H1 (cell line): ENCODE measurements around the gene DHDH.

Source experiments
- CHD2 ChIP-seq: IDR thresholded peaks from 2 replicates; pipeline ENCODE4 v1.6.1; 2012; ENCODE audit warnings: low read length, improper control_type of control experiment
- CREB1 ChIP-seq: IDR thresholded peaks from 2 replicates; pipeline ENCODE4 v1.6.1; 2012; ENCODE audit warnings: inconsistent platforms
- CTCF ChIP-seq, 3 experiments: IDR thresholded peaks; 1 replicate in 2 of 3; 2 replicates in 1 of 3; pipeline versions ENCODE4 v1.5.1 to v1.6.1; 2011; ENCODE audit warnings: low read length in 3 of 3, mild to moderate bottlenecking in 3 of 3, inconsistent platforms in 2 of 3, low read depth in 1 of 3, moderate library complexity in 1 of 3; ENCODE audit not compliant: insufficient read depth in 1 of 3; ENCODE audit errors: control extremely low read depth in 1 of 3
- EP300 ChIP-seq, 2 experiments: IDR thresholded peaks; 1 replicate in 1 of 2; 2 replicates in 1 of 2; pipeline ENCODE4 v1.6.1; 2011 to 2012; ENCODE audit warnings: low read depth in 2 of 2, low read length in 2 of 2, mild to moderate bottlenecking in 2 of 2, borderline replicate concordance in 1 of 2, inconsistent platforms in 1 of 2, moderate library complexity in 1 of 2
- KDM5A ChIP-seq: fragments of 200-600 bp; IDR thresholded peaks from 2 replicates; pipeline ENCODE4 v1.7.1; 2012; ENCODE audit warnings: mild to moderate bottlenecking, low read length, inconsistent platforms, mixed read lengths
- MAX ChIP-seq: IDR thresholded peaks from 2 replicates; pipeline ENCODE4 v1.6.1; 2012; ENCODE audit warnings: inconsistent platforms
- RNF2 ChIP-seq: fragments of 200-900, 300-1000 bp; sonication (generic); IDR thresholded peaks from 2 replicates; pipeline ENCODE4 v1.7.1; 2016; ENCODE audit warnings: borderline replicate concordance, low read depth, mild to moderate bottlenecking, antibody characterized with exemption, low read length; ENCODE audit not compliant: poor library complexity, severe bottlenecking; ENCODE audit errors: missing control alignments
- SP1 ChIP-seq: IDR thresholded peaks from 2 replicates; pipeline ENCODE4 v1.6.1; 2011; ENCODE audit warnings: low read depth, low read length
- TAF1 ChIP-seq: IDR thresholded peaks from 2 replicates; pipeline ENCODE4 v1.6.1; 2011; ENCODE audit warnings: mild to moderate bottlenecking, low read depth, low read length
- TCF12 ChIP-seq: IDR thresholded peaks from 2 replicates; pipeline ENCODE4 v1.6.1; 2011; ENCODE audit warnings: low read depth, mild to moderate bottlenecking, low read length
- ZNF274 ChIP-seq: IDR thresholded peaks from 2 replicates; pipeline ENCODE4 v1.7.0; 2012; ENCODE audit warnings: low read length, borderline replicate concordance; ENCODE audit errors: extremely low read depth

- TF ChIP-seq SP1 = no peak
- no peak for TF ChIP-seq CREB1
- no peak for TF ChIP-seq EP300 (IDR thresholded peaks at IDR 0.05; ENCODE audit: borderline replicate concordance in 1 of 2, low read depth in 2 of 2, low read length in 2 of 2)
- TF ChIP-seq ZNF274 = no peak
- TF ChIP-seq RNF2 = no peak
- no peak for TF ChIP-seq TAF1
- TF ChIP-seq CTCF (IDR thresholded peaks at IDR 0.05; ENCODE audit: control extremely low read depth in 1 of 3, insufficient read depth in 1 of 3, low read depth in 1 of 3, low read length in 3 of 3) = no peak
- no peak for TF ChIP-seq KDM5A
- no peak for TF ChIP-seq MAX
- no peak for TF ChIP-seq TCF12
- TF ChIP-seq CHD2 = no peak
Observed at GRCh38 chr19:48969276-48970138, 36.0 kb downstream of the DHDH start.
